ENCODE data around the gene CALHM3. TPM values are rescaled to one million over a fixed set of nuclear protein-coding genes. Genes with fewer than 3 reads are reported as not detected.
A peak's percentile ranks its signal among the peaks of the same experiment; 100 is the strongest.
"Not testable (repeated sequence)": the region's sequence is repeated elsewhere in the genome, so short reads cannot be mapped to it uniquely, and the experiment has no call there.

CALHM3 gene
- total RNA-seq, 3 donors from 2014 or later: not detected

- TF ChIP-seq CTCF (IDR thresholded peaks at IDR 0.05): no peak
- no peak overlapping the region for H3K4me3 ChIP-seq
- intact Hi-C loops (cut with DNase I, micrococcal nuclease): no loop called here
- DNase-seq (peak in 1 of 3 donors; percentile 16), ATAC-seq (peak; percentile 53)
- H3K9me3 ChIP-seq: no peaks in the 10 kb centered on the region
- no peaks in the 10 kb centered on the region for H3K36me3 ChIP-seq (ENCODE audit: low read depth)
- peaks cover 12% of the 10 kb centered on the region for H3K4me1 ChIP-seq (ENCODE audit: low read depth)
These were observed 12.8 kb upstream of the CALHM3 start for GRCh38 chr10:103491729-103492364.

- peak in 1 of 3 donors; percentile 16 for DNase-seq
- Histone ChIP-seq H3K4me1 (ENCODE audit: low read depth) (peaks cover 12% of the 10 kb centered on the region), H3K4me3 (no peak overlapping the region), H3K9me3 (no peaks in the 10 kb centered on the region), H3K36me3 (ENCODE audit: low read depth) (no peaks in the 10 kb centered on the region)
- intact Hi-C loops (cut with DNase I, micrococcal nuclease): no loop called here
- no peak for ATAC-seq
- no peak for TF ChIP-seq CTCF (IDR thresholded peaks at IDR 0.05)
These were observed 11.9 kb upstream of the CALHM3 start for GRCh38 chr10:103490986-103491314.

GRCh38 chr10:103487410-103487708 lies 8.3 kb upstream of the CALHM3 start:
- ATAC-seq: no peak
- Histone ChIP-seq H3K4me1 (ENCODE audit: low read depth) (peaks cover 6% of the 10 kb centered on the region), H3K4me3 (no peak overlapping the region), H3K36me3 (ENCODE audit: low read depth) (no peaks in the 10 kb centered on the region), H3K9me3 (no peaks in the 10 kb centered on the region)
- intact Hi-C loops (cut with DNase I, micrococcal nuclease): loop anchor here in 1 of 2 donors (5.0 kb wide), 1 partner anchor 70 kb away; no protein-coding TSS in a partner anchor
- DNase-seq: no peak
- no peak for TF ChIP-seq CTCF (IDR thresholded peaks at IDR 0.05)

GRCh38 chr10:103486635-103487409 lies 7.8 kb upstream of the CALHM3 start:
- not testable (repeated sequence) for H3K4me1 ChIP-seq (ENCODE audit: low read depth); H3K36me3 ChIP-seq (ENCODE audit: low read depth); H3K4me3 ChIP-seq; H3K9me3 ChIP-seq
- peak; percentile 32 for ATAC-seq
- DNase-seq: peak in 1 of 3 donors; percentile 12
- intact Hi-C loops (cut with DNase I, micrococcal nuclease): loop anchor here in 1 of 2 donors (5.0 kb wide), 1 partner anchor 70 kb away; no protein-coding TSS in a partner anchor

- intact Hi-C loops (cut with DNase I, micrococcal nuclease): no loop called here
These were observed 3.0 kb upstream of the CALHM3 start for GRCh38 chr10:103481974-103482531.

More at GRCh38 chr10:103481974-103482531, 3.0 kb upstream of the CALHM3 start:
- ATAC-seq (peak; percentile 52), DNase-seq (peak in 1 of 3 donors; percentile 77)
- Histone ChIP-seq H3K4me1 (ENCODE audit: low read depth) (peaks cover 6% of the 10 kb centered on the region), H3K36me3 (ENCODE audit: low read depth) (no peaks in the 10 kb centered on the region), H3K9me3 (no peaks in the 10 kb centered on the region), H3K4me3 (no peak overlapping the region)
- TF ChIP-seq CTCF (IDR thresholded peaks at IDR 0.05): peak; percentile 34
